HS-27A (cell line): Measurements from ENCODE around the gene ACSL4.
"Not testable (repeated sequence)": the region's sequence is repeated elsewhere in the genome, so short reads cannot be mapped to it uniquely, and the experiment has no call there.

Source experiments
- DNase-seq: peaks from one replicate; pipeline ENCODE4 v3.0.0-alpha.2; 2012; ENCODE audit warnings: low read depth, missing footprints

The ACSL4 gene

GRCh38 chrX:109671170-109671569 is 61.9 kb downstream of the ACSL4 start:
- DNase-seq = not testable (repeated sequence)

DNA sequence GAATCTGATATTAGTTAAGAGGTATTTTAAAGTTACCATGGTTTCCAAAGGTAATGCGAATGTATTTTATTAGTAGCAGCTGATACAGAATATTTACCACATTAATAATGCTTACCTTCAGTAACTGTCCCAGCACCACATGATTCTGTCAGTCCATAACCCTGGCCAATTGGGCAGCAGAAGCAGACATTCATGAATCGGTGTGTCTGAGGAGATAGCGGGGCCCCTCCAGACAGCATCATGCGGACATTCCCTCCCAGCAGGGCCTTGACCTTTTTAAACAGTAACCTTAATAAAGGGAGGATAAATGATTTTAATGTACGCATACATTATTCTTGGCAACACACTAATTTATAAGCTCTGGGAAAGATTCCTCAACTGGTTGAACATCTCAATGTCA is 65.1 kb downstream of the ACSL4 start:
- DNase-seq = no peak

GRCh38 chrX:109660435-109661143 is 72.5 kb downstream of the ACSL4 start:
- no peak for DNase-seq

DNA sequence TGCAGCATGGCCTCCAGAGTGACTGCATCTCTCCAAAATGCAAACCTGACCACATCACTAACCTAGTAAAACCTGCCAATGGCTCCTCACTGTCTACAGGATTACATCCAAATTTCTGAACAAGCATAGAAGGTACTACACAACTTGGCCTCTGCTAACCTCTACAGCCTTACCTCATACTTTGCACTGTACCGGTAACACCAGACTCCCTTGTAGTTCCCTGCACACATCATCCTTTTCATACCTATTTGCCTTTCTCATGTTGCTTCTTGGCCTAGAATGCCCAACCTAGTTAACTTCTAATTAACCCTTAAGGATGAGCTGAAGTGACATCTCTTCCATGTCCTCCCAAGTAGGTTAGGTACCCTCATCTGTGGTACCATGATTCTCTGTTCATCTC is 74.7 kb downstream of the ACSL4 start:
- DNase-seq = no peak

GRCh38 chrX:109657364-109657763 is 75.7 kb downstream of the ACSL4 start:
- DNase-seq = not testable (repeated sequence)

- no peak for DNase-seq
Measured at GRCh38 chrX:109656774-109657173, 76.3 kb downstream of the ACSL4 start.

GRCh38 chrX:109655502-109656201 is 77.4 kb downstream of the ACSL4 start:
- no peak for DNase-seq

- no peak for DNase-seq
Measured at GRCh38 chrX:109654516-109655109, 78.4 kb downstream of the ACSL4 start.

GRCh38 chrX:109644671-109645070 is 88.4 kb downstream of the ACSL4 start:
- not testable (repeated sequence) for DNase-seq

- DNase-seq = no peak
Measured at GRCh38 chrX:109643687-109644086, 89.4 kb downstream of the ACSL4 start.

DNA sequence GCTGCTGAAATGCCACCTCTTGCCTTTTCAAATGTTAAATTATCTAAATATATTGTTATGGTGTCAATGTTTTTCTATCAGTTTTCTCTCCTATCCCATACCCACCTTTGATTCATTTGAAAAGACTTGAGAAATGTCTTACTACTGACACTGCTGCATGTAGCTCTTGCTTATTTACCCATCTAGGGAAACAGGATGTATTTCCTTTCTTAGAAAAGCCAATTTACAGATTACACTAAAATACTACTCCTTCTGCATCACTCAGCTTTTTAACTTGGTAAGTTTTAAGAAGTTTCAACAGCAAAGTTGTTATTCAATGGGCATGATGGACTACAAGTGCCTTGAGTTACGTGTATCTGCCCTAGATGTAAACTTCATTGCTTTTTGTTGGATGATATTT is 94.9 kb downstream of the ACSL4 start:
- DNase-seq = no peak

GRCh38 chrX:109637477-109637876 is 95.6 kb downstream of the ACSL4 start:
- DNase-seq = not testable (repeated sequence)

DNA sequence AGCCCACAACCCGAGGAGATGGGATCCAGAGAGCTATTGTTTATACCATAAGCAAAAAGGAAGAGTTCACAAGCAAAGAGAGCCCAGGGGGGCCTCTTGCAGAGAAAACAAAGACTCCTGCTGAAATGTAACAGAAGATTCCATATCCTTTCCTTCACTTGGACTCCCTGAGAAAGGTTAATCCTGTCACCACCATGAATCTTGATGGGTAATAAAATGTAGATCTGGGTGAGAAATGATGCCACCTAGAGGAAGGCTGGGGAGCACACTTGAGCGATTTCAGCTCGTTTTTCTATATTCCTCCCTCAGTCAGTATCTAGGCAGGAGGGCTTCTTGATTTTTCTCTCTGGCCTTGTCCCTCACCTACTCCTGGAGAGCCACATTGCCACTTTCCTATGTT is 97.9 kb downstream of the ACSL4 start:
- DNase-seq = no peak

DNA sequence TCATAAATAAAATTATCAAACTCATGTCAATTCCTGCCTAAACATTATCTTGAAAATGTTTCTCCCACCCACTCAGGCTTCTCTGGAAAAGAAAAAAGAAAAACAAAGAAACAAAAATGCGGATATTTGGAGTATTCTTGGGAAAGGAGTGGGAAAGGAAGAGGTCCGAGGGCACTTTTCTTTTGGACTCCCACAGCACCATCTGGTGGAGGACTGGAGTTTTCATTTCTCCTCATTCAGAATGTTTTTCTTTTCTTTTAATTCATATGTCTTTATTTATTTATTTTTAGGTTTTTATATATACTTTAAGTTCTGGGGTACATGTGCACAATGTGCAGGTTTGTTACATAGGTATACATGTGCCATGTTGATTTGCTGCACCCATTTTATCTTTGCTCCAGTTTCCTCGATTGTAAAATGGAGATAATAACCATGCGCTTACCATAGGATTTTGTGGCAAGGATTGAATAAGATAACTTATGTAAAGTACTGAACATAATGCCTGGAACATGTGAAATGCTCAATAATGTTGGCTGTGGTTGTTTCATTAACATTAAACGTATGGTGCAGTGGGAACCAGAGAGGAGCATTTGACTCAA is 100.1 kb downstream of the ACSL4 start:
- DNase-seq = no peak

- DNase-seq = no peak
Measured at GRCh38 chrX:109629310-109629709, 103.7 kb downstream of the ACSL4 start.

DNA sequence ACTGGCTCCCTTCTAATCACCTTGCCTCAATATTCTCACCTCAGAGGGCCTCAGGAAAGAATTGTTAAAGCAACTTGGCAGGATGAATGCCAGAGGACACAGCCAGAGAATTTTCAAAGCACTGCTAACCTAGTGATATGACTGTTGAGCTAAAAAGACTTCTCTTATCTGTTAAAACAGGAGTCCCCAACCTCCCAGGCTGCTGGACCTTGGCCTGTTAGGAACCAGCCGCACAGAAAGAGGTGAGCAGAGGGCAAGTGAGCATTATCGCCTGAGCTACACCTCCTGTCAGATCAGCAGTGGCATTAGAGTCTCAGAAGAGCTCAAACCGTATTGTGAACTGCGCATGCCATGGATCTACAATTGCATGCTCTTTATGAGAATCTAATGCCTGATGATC is 106.4 kb downstream of the ACSL4 start:
- no peak for DNase-seq

DNA sequence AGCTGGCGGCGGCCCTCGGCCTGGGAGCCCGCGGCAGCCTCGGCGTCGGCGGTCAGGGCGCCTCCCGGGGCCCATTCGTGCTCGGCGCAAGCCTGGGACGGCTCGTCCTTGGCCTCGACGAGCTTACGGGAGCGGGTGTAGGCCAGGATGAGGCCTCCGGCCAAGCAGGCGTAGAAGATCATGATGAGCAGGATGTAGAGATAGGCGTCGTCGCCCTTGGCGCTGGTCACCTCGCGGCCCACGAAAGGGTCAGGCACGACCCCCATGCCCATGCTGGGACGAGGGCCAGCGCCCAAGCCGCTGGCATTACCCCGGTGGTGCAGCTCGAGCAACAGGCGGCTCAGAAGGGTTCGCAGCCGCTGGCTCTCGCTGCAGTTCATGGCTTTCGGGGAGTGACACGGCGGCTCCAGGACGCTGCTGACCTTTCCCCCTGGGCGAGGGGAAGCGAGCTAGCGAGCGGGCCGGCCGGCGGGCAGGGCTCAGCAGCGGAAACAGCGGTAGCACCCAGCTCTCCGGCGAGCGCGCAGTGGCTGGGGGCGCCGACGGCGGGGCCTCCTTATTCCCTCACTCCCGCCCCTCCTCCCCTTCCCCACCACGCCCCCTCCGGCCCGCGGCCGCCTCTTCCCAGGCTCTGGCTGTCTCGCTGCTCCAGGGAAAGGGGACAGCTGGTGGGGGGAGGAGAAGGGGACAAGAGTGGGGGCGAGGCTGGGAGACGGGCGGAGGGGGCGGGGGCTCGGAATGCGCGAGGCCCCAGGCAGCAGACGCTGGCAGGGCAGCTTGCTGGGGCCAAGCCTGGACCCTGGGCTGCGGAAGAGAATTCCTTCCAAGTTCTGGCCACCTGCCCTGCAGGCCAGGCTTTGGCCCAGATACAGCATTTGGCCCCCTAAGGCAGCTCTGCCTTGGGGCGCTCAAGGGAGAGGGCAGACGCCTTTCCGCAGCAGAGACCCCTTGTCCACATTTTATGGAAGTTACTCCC is 108.1 kb downstream of the ACSL4 start, which contains the start of gene KCNE5:
KCNE5 (minus strand) TSS at position 532 of the 976 bp plus-strand sequence; CDS start at position 380, 152 bp downstream.
- no peak for DNase-seq

DNA sequence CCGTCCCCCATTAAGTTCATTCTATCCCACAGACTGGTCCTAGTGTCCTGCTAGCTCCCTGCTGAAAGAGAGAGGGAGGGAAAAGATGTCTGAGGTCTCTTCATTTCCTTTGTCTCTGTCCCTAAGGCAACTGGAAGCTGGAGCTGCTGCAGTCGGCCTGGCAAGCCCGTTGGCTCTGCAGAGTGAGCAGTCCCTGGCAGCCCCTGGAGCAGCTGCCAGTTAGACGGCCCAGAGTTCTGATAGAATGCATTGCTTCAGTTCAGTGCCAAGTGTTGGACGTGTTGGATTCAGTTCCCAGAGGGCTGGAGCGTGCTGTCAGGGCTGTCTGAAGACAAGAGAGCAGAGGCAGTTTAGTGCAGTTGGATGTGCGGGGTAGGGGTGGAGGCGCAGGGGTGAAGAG is 109.1 kb downstream of the ACSL4 start:
- no peak for DNase-seq

GRCh38 chrX:109622270-109622669 is 110.8 kb downstream of the ACSL4 start:
- no peak for DNase-seq

DNA sequence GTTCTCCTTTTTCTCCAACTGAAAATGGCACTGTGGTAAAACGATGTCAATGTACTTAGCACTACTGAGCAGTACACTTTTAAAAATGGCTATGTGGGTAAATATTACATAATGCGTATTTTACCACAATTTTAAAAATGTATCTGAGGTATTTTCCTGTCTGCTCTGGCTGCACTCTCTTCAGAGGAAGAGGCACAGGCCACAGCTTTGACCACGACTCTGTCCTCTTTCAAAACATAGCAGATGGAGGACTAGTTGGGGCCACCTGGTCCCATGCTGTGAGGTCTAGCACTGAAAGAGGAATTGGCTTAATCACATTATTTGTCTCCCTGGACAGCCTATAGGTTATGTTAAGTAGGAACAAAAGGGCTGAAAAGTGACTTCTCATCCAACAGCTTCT is 113.3 kb downstream of the ACSL4 start:
- no peak for DNase-seq

- DNase-seq = no peak
Measured at GRCh38 chrX:109614951-109615350, 118.1 kb downstream of the ACSL4 start.

- no peak for DNase-seq
Measured at GRCh38 chrX:109601486-109601885, 131.6 kb downstream of the ACSL4 start.
